ENCODE results near the gene NR6A1. TPM values are rescaled to one million over a fixed set of nuclear protein-coding genes. Genes with fewer than 3 reads are reported as not detected.

Gene NR6A1
- total and polyA plus RNA-seq, 5 donors, result 0.57 to 1.9 (median 0.91) TPM

DNA sequence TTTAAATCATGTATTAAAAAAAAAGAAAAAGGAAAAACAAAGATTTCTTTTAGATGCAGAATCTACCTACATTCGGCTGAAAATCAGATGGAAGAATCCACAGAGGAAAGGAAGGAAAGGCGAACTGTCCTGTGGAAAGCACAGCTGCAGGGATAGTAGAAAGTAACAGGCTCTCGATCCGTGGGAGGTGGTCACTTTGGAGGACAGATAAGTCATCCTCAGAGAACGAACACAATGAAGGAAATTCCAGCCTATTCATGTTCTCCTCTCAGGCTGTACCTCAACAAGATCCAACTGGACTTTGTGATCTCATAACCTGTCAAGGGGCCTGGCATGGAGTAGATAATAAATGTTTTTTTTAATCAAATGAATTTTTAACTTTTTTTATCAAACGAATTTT is 72.8 kb downstream of the NR6A1 start:
- no peak for ATAC-seq
- Histone ChIP-seq H3K27ac (ENCODE audit: low read length) (no peak overlapping the region), H3K9me3 (ENCODE audit: control insufficient read depth, low read length) (no peaks in the 10 kb centered on the region), H3K27me3 (ENCODE audit: control insufficient read depth, insufficient read depth) (no peaks in the 10 kb centered on the region), H3K4me1 (ENCODE audit: control insufficient read depth, insufficient read depth, low read length) (no peaks in the 10 kb centered on the region), H3K4me3 (ENCODE audit: low read length) (no peak overlapping the region)
- 48% methylated on average over 6 of the region's 6 CpGs for WGBS
- intact Hi-C loops (cut with DNase I), result no loop called here
- no peak for DNase-seq

DNA sequence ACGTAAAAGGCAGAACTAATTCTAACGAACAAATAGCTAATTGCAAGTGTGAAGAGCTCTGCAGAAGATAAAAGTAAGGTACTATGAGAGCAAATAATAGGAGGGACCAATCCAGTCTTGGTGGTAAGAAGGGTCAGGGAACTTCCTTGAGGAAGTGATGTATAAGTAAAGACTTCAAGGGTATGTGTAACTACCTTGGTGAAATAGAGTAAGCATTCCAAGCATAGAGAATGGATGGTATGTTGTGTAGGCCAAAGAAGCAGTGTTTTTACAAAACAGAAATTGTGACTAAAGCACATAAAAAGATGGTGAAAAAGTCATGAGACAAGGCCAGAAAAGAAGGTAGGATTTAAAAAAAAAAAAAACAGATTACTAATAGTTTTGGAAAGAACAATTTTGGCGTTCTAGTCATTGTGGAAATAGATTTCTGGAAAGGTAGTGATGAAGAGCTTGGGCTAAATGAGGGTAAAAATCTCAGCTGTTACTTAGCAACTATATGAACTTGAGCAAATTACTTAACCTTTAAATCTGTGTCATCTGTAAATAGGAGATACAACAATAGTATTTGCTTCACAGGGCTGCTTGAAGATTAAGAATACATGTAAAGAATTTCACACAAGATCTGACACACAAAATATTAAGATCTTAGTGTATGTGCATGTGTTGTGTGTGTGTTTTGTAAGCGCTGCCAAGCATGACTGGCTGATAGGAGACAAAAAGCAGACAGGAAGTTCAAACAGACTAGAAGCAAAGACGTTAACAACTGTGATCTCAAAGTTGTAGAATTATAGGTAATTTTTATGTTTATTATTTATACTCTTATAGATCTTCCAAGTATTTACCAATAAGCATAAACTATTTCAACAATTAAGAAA is 73.5 kb downstream of the NR6A1 start:
- no peak overlapping the region for H3K27ac ChIP-seq (ENCODE audit: low read length)
- H3K4me3 ChIP-seq (ENCODE audit: low read length), result no peak overlapping the region
- H3K4me1 ChIP-seq (ENCODE audit: control insufficient read depth, insufficient read depth, low read length), result no peaks in the 10 kb centered on the region
- DNase-seq, result no peak
- no peaks in the 10 kb centered on the region for H3K9me3 ChIP-seq (ENCODE audit: control insufficient read depth, low read length)
- no peaks in the 10 kb centered on the region for H3K27me3 ChIP-seq (ENCODE audit: control insufficient read depth, insufficient read depth)
- ATAC-seq, result no peak
- 66% methylated on average over 5 of the region's 5 CpGs for WGBS
- intact Hi-C loops (cut with DNase I), result no loop called here

DNA sequence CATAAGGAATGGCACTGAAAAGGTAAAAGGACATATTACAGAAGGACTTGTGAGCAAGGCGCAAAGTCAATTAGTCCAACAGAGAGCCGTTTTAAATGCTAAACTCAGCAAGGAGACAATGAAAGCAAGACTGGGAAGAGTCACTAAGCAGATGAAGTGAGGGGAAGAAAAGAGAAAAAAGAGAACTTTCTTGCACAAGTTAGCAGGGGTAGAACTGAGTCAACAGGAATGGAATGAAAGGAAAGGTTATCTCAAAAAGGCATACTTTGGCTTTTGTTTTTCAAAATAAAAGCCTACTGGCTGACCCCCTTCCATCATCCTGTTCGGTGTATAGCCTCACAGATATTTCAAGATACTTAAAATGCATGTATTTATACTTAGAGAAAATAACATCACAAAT is 75.0 kb downstream of the NR6A1 start:
- no peak for DNase-seq
- Histone ChIP-seq H3K27ac (ENCODE audit: low read length) (no peak overlapping the region), H3K9me3 (ENCODE audit: control insufficient read depth, low read length) (no peaks in the 10 kb centered on the region), H3K4me1 (ENCODE audit: control insufficient read depth, insufficient read depth, low read length) (no peaks in the 10 kb centered on the region), H3K4me3 (ENCODE audit: low read length) (no peak overlapping the region), H3K27me3 (ENCODE audit: control insufficient read depth, insufficient read depth) (no peaks in the 10 kb centered on the region)
- intact Hi-C loops (cut with DNase I), result no loop called here
- 85% methylated on average over 3 of the region's 3 CpGs for WGBS
- no peak for ATAC-seq

DNA sequence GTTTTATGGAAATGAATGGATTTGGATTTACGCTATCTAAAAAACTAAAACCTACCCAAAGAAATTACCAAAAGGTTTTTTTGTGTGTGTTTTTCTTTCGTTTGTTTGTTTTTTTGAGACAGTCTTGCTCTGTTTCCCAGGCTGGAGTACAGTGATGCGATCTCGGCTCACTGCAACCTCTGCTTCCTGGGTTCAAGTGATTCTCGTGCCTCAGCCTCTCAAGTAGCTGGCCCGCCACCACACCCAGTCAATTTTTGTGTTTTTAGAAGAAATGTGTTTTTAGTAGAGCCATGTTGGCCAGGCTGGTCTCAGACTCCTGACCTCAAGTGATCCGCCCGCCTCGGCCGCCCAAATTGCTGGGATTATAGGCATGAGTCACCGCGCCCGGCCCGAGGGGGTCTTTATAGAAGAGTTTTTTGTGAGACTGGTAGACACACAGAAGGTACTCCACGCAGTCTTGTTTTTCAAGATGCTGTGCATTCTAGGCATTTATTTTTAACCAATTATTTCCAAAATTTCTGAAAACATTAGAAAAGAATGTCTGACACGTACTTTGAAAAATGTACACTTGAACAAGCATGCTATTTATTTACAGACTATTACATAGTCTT is 75.7 kb downstream of the NR6A1 start:
- H3K4me3 ChIP-seq (ENCODE audit: low read length), result no peak overlapping the region
- no peaks in the 10 kb centered on the region for H3K9me3 ChIP-seq (ENCODE audit: control insufficient read depth, low read length)
- no peaks in the 10 kb centered on the region for H3K27me3 ChIP-seq (ENCODE audit: control insufficient read depth, insufficient read depth)
- ATAC-seq (no peak), DNase-seq (no peak)
- H3K27ac ChIP-seq (ENCODE audit: low read length), result no peak overlapping the region
- H3K4me1 ChIP-seq (ENCODE audit: control insufficient read depth, insufficient read depth, low read length), result no peaks in the 10 kb centered on the region
- intact Hi-C loops (cut with DNase I), result no loop called here
- WGBS, result 92% methylated on average over 16 of the region's 16 CpGs

DNA sequence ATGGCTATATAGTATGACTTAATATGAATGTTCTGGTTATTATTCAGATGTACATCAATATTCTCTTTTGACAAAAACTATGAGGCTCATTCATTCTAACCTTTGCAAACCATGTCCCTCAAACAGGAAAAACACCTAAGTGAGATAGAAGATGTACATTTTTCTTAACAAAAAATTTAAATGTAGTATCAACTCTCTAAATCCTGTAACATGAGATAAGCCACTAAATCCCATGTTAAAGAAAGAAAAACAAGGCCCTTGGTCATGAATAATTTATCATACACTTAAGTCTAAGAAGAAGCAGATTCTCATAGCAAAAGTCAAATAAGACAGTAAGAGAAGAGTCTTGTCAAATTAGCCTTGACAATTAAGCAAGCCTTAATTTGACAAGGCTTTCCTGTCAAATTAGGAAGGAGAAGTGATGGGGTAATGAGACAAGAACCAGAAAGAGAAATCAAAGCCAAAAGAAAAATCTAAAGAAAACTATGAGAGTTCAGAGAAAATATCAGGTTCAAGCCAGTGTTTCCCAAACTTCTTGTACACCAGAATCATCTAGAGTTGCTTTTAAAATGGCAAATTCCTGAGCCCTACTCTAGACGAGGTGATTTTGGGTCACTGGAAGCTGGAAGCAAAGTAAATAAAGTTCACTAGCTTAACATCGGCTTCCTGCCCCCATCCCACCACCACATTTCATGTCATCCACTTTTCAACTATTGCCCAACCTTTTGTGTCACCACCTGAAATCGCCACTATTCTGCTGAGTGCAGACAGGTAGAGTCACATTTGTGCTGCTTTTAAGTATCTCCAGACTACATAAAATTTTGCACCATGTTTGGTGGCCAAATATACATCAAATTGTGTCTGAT is 76.5 kb downstream of the NR6A1 start:
- intact Hi-C loops (cut with DNase I), result no loop called here
- no peaks in the 10 kb centered on the region for H3K9me3 ChIP-seq (ENCODE audit: control insufficient read depth, low read length)
- WGBS, result 71% methylated on average over 3 of the region's 3 CpGs
- DNase-seq (no peak), ATAC-seq (no peak)
- no peaks in the 10 kb centered on the region for H3K27me3 ChIP-seq (ENCODE audit: control insufficient read depth, insufficient read depth)
- no peak overlapping the region for H3K27ac ChIP-seq (ENCODE audit: low read length)
- no peaks in the 10 kb centered on the region for H3K4me1 ChIP-seq (ENCODE audit: control insufficient read depth, insufficient read depth, low read length)
- no peak overlapping the region for H3K4me3 ChIP-seq (ENCODE audit: low read length)

DNA sequence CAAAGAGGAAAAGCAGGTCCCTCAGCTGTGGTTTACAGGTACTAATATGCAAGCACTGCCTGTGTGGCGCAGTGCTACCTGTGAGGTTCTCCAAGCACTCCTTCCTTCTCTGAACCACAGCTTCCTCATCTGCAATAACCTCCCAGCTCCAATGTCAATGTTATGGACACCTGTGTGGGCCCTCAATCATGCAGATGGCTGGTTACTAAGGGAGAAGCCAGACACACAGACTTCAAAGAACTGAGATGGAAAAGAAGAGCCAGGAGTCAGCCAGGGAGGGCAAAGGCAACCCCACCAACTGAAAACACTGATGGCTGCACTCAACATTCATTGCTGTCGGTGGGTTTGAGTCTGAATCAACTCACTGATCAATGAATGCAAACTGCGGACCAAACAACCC is 77.7 kb downstream of the NR6A1 start:
- intact Hi-C loops (cut with DNase I), result no loop called here
- Histone ChIP-seq H3K9me3 (ENCODE audit: control insufficient read depth, low read length) (no peaks in the 10 kb centered on the region), H3K27ac (ENCODE audit: low read length) (no peak overlapping the region), H3K27me3 (ENCODE audit: control insufficient read depth, insufficient read depth) (no peaks in the 10 kb centered on the region), H3K4me1 (ENCODE audit: control insufficient read depth, insufficient read depth, low read length) (no peaks in the 10 kb centered on the region), H3K4me3 (ENCODE audit: low read length) (no peak overlapping the region)
- 90% methylated on average over 3 of the region's 3 CpGs for WGBS
- no peak for DNase-seq
- no peak for ATAC-seq

DNA sequence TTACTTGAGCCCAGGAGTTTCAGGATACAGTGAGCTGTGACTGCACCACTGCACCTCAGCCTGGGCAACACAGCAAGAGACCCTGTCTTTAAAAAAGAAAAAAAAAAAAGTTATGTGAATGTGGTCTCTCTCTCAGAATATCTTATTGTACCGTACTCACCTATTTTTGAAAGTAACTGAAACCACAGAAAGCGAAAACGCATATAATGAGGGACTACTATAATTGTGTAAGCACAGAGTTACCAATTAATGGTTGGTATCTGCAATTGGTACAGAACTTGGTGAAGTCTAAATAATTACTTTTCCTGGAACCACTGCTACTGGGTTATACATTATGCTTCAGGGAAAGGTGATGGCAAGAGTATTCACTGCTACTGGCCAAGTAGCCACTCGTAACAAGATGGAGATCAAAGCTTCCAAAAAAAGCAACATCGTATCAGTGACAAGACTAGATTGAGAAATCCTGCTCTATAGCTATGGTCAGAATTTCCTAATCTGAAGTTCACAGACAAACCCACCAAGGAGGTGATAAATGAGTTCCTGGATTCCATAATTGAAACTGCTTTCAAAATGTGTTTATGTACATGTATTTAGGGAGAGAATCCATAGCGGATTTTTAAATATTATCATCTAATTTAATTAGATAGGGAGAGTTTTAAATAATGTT is 82.7 kb downstream of the NR6A1 start:
- H3K4me3 ChIP-seq (ENCODE audit: low read length), result no peak overlapping the region
- H3K27me3 ChIP-seq (ENCODE audit: control insufficient read depth, insufficient read depth), result no peaks in the 10 kb centered on the region
- no peaks in the 10 kb centered on the region for H3K9me3 ChIP-seq (ENCODE audit: control insufficient read depth, low read length)
- H3K27ac ChIP-seq (ENCODE audit: low read length), result no peak overlapping the region
- 94% methylated on average over 6 of the region's 6 CpGs for WGBS
- intact Hi-C loops (cut with DNase I), result no loop called here
- no peaks in the 10 kb centered on the region for H3K4me1 ChIP-seq (ENCODE audit: control insufficient read depth, insufficient read depth, low read length)
- DNase-seq (no peak), ATAC-seq (no peak)

DNA sequence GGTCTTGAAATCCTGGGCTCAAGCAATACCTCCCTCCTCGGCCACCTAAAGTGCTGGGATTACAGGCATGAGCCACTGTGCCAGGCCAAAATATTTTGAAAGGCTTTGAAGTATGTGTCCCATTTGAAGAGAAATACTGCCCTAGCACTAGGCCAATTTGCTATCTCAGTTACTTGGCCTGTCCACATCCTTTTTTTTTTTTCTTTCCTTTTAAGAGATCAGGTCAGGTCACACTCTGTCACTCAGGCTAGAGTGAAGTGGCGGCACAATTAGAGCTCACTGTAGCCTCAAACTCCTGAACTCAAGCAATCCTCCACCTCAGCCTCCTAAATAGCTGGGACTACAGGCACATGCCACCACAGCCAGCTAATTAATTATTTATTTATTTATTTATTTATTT is 84.2 kb downstream of the NR6A1 start:
- ATAC-seq, result no peak
- Histone ChIP-seq H3K4me1 (ENCODE audit: control insufficient read depth, insufficient read depth, low read length) (no peaks in the 10 kb centered on the region), H3K4me3 (ENCODE audit: low read length) (no peak overlapping the region), H3K27ac (ENCODE audit: low read length) (no peak overlapping the region), H3K9me3 (ENCODE audit: control insufficient read depth, low read length) (no peaks in the 10 kb centered on the region), H3K27me3 (ENCODE audit: control insufficient read depth, insufficient read depth) (no peaks in the 10 kb centered on the region)
- DNase-seq, result no peak
- 96% methylated on average over 2 of the region's 2 CpGs for WGBS
- intact Hi-C loops (cut with DNase I), result no loop called here

DNA sequence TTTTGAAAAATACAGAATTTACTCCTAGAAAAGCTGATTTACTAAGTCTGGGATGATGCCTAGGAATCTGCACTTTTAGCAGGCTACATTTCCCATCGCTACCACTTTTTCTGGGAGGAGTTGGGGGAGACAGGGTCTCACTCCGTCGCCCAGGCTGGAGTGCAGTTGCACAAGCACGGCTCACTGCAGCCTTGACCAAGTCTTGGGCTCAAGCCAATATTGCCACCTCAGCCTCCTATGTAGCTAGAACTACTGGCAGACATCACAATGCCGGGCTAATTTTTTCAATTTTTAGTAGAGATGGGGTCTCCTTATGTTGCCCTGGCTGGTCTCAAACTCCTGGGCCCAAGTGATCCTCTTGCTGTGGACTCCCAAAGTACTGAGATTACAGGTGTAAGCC is 85.9 kb downstream of the NR6A1 start:
- no peak overlapping the region for H3K4me3 ChIP-seq (ENCODE audit: low read length)
- WGBS, result 63% methylated on average over 5 of the region's 5 CpGs
- ATAC-seq, result no peak
- intact Hi-C loops (cut with DNase I), result no loop called here
- no peak overlapping the region for H3K27ac ChIP-seq (ENCODE audit: low read length)
- H3K9me3 ChIP-seq (ENCODE audit: control insufficient read depth, low read length), result no peaks in the 10 kb centered on the region
- no peak for DNase-seq
- no peaks in the 10 kb centered on the region for H3K27me3 ChIP-seq (ENCODE audit: control insufficient read depth, insufficient read depth)
- H3K4me1 ChIP-seq (ENCODE audit: control insufficient read depth, insufficient read depth, low read length), result no peaks in the 10 kb centered on the region

DNA sequence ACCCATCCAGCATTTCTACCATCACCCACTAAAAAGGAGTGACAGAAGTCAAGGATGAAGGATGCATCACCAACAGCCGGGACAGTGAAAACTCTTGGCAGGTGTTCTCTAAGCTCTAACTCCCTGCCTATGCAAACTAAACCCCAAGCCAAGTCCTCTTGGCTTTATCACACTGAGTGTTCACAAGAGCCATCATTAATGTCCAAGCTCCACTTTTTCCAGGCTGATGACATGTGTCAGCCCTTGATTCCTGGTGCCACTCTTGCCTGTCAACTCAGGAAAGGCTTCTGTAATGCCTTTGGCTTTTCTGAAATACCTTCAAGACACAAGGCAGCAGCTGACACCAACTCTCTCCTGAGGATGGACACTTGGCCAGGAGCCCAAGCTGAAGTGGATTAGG is 86.9 kb downstream of the NR6A1 start:
- peak; percentile 78 to 92 for ATAC-seq
- WGBS, result 59% methylated on average over 1 of the region's 1 CpG
- H3K4me1 ChIP-seq (ENCODE audit: control insufficient read depth, insufficient read depth, low read length), result no peaks in the 10 kb centered on the region
- H3K27me3 ChIP-seq (ENCODE audit: control insufficient read depth, insufficient read depth), result no peaks in the 10 kb centered on the region
- no peaks in the 10 kb centered on the region for H3K9me3 ChIP-seq (ENCODE audit: control insufficient read depth, low read length)
- DNase-seq, result no peak
- H3K27ac ChIP-seq (ENCODE audit: low read length), result no peak overlapping the region
- intact Hi-C loops (cut with DNase I), result no loop called here
- no peak overlapping the region for H3K4me3 ChIP-seq (ENCODE audit: low read length)

Data from right cardiac atrium (tissue), 5 donors.